AG04450 (cell line): Measurements from ENCODE around the gene LYPD1. TPM values are rescaled to one million over a fixed set of nuclear protein-coding genes. Genes with fewer than 3 reads are reported as not detected.

Experiments
- CTCF ChIA-PET: fragments of 300-600, 350-600 bp; formaldehyde crosslinking; extraction: SDS; loops from one replicate; lab custom pipeline; 2022; ENCODE audit warnings: antibody characterized with exemption, inconsistent platforms; lab: Charles Lee
- POLR2A ChIA-PET: fragments of 350-600 bp; formaldehyde crosslinking; extraction: SDS; loops from one replicate; lab custom pipeline; 2021; ENCODE audit warnings: antibody characterized with exemption, inconsistent platforms; lab: Yijun Ruan, JAX
- DNase-seq: peaks from one replicate; pipeline ENCODE4 v3.0.0-alpha.2; 2011; ENCODE audit warnings: low read depth, low spot score
- H3K27ac ChIP-seq: one replicate; pipeline ENCODE4 v1.5.1; 2012; ENCODE audit warnings: low read depth, low read length, control low read depth
- H3K27me3 ChIP-seq: one replicate; pipeline ENCODE4 v1.6.0; 2012; ENCODE audit warnings: low read length; ENCODE audit not compliant: control insufficient read depth, insufficient read depth
- H3K4me3 ChIP-seq: 2 replicates; pipeline ENCODE4 v1.5.1; 2011; ENCODE audit warnings: mild to moderate bottlenecking, low read depth, low read length, control low read depth
- H3K9me3 ChIP-seq: 2 replicates; pipeline ENCODE4 v1.5.1; 2012; ENCODE audit warnings: low read length; ENCODE audit not compliant: control insufficient read depth, insufficient read depth
- CTCF ChIP-seq: IDR thresholded peaks from 2 replicates; pipeline ENCODE4 v1.5.1; 2011; ENCODE audit warnings: low read depth, low read length, control low read depth, inconsistent platforms
- polyA plus RNA-seq: library from polyadenylated mRNA; depleted of rRNA; stranded (reverse); fragments of >200 nt; gene quantifications from 2 replicates; pipeline ENCODE4 v1.2.3, GENCODE V29; 2011

The LYPD1 gene
- polyA plus RNA-seq, 1 experiment, result 60.3 TPM

GRCh38 chr2:132677661-132678060 lies 7.7 kb upstream of the LYPD1 start:
- no peak overlapping the region for H3K27ac ChIP-seq
- CTCF ChIA-PET, result interaction anchor here (1.0 to 2.1 kb wide), 2 partner anchors 9 to 13 kb away, joined by 3 to 7 read pairs; no protein-coding TSS in a partner anchor

GRCh38 chr2:132676999-132677398 lies 7.0 kb upstream of the LYPD1 start:
- no peaks in the 10 kb centered on the region for H3K9me3 ChIP-seq
- H3K4me3 ChIP-seq, result no peak overlapping the region
- TF ChIP-seq CTCF, result no peak
- H3K27ac ChIP-seq, result no peak overlapping the region
- no peak for DNase-seq
- POLR2A ChIA-PET, result no interaction called here
- H3K27me3 ChIP-seq, result no peaks in the 10 kb centered on the region
- CTCF ChIA-PET, result interaction anchor here (0.6 to 2.1 kb wide), 2 partner anchors 14 to 58 kb away, joined by 3 to 7 read pairs; no protein-coding TSS in a partner anchor

More at GRCh38 chr2:132677661-132678060, 7.7 kb upstream of the LYPD1 start:
- no peaks in the 10 kb centered on the region for H3K9me3 ChIP-seq
- H3K4me3 ChIP-seq, result no peak overlapping the region
- no peaks in the 10 kb centered on the region for H3K27me3 ChIP-seq
- TF ChIP-seq CTCF, result no peak
- POLR2A ChIA-PET, result no interaction called here
- DNase-seq, result no peak

- ChIA-PET POLR2A (no interaction called here), CTCF (interaction anchor here (2.4 kb wide), 1 partner anchor 124 kb away, joined by 6 read pairs; no protein-coding TSS in a partner anchor)
- Histone ChIP-seq H3K27ac (peak overlapping the region; percentile 47), H3K4me3 (peak overlapping the region; percentile 76), H3K27me3 (no peaks in the 10 kb centered on the region), H3K9me3 (no peaks in the 10 kb centered on the region)
- DNase-seq, result peak; percentile 84
- no peak for TF ChIP-seq CTCF
Measured at GRCh38 chr2:132671151-132671835, 1.3 kb upstream of the LYPD1 start.

- Histone ChIP-seq H3K9me3 (no peaks in the 10 kb centered on the region), H3K27me3 (no peaks in the 10 kb centered on the region), H3K27ac (peak overlapping the region; percentile 47), H3K4me3 (peak overlapping the region; percentile 76)
- TF ChIP-seq CTCF, result peak; percentile 6; the same call in 1 of the 2 replicates
- DNase-seq, result no peak
- ChIA-PET CTCF (no interaction called here), POLR2A (no interaction called here)
Measured at GRCh38 chr2:132670496-132671150, 618 bp upstream of the LYPD1 start.
